Neutrophil (primary cell): ENCODE data around the gene BLCAP.
"Not testable (repeated sequence)": the region's sequence is repeated elsewhere in the genome, so short reads cannot be mapped to it uniquely, and the experiment has no call there.

Experiments used
- H3K27ac ChIP-seq: fragments of 200-600 bp; sonication (generic); 2 replicates; pipeline ENCODE4 v1.5.1; 2016; ENCODE audit warnings: mild to moderate bottlenecking, moderate library complexity
- H3K27me3 ChIP-seq: fragments of 200-600 bp; sonication (generic); 2 replicates; pipeline ENCODE4 v1.6.0; 2016; ENCODE audit warnings: mild to moderate bottlenecking
- H3K36me3 ChIP-seq: fragments of 200-600 bp; sonication (generic); 2 replicates; pipeline ENCODE4 v1.5.1; 2017
- H3K4me1 ChIP-seq, 2 experiments: fragments of 200-600 bp in 1 of 2; sonication (generic) in 1 of 2; 1 replicate in 1 of 2; 2 replicates in 1 of 2; pipeline versions ENCODE4 v1.5.1 to v1.6.1; 2013 to 2016; ENCODE audit warnings: low read depth in 1 of 2, low read length in 1 of 2, mild to moderate bottlenecking in 1 of 2, moderate library complexity in 1 of 2; ENCODE audit not compliant: control insufficient read depth in 1 of 2, insufficient read depth in 1 of 2
- H3K4me3 ChIP-seq, 2 experiments: fragments of 200-600 bp in 1 of 2; sonication (generic) in 1 of 2; 1 replicate in 1 of 2; 2 replicates in 1 of 2; pipeline ENCODE4 v1.5.1; 2013 to 2016; ENCODE audit warnings: low read depth in 1 of 2, low read length in 1 of 2, mild to moderate bottlenecking in 1 of 2, moderate library complexity in 1 of 2
- H3K9me3 ChIP-seq: fragments of 200-600 bp; sonication (generic); 2 replicates; pipeline ENCODE4 v1.5.1; 2016
- TF ChIP-seq, protein P1 (sequence below): fragments of 200-600 bp; sonication (generic); IDR thresholded peaks from 2 replicates; pipeline ENCODE4 v1.5.1; 2016; ENCODE audit warnings: antibody characterized with exemption

The BLCAP gene

DNA sequence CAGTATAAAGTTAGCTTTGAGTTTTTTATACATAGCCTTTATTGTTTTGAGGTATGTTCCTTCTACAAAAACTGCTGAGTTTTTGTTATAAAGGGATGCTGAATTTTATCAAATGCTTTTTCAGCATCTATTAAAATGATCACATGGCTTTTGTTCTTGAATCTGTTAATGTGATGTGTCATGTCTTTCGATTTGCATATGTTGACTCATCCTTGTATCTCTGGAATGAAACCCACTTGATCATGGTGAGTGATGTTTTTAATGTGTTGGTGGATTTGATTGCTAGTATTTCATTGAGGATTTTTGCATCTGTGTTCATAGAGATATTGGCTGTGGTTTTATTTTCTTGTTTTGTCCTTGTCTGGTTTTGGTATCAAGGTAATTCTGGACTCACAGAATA is 24.7 kb upstream of the BLCAP start:
- peaks cover 60% of the 10 kb centered on the region for H3K27me3 ChIP-seq
- no peaks in the 10 kb centered on the region for H3K36me3 ChIP-seq
- no peaks in the 10 kb centered on the region for H3K9me3 ChIP-seq
- no peaks in the 10 kb centered on the region for H3K4me1 ChIP-seq
- no peak overlapping the region for H3K4me3 ChIP-seq
- TF ChIP-seq, protein P1, sequence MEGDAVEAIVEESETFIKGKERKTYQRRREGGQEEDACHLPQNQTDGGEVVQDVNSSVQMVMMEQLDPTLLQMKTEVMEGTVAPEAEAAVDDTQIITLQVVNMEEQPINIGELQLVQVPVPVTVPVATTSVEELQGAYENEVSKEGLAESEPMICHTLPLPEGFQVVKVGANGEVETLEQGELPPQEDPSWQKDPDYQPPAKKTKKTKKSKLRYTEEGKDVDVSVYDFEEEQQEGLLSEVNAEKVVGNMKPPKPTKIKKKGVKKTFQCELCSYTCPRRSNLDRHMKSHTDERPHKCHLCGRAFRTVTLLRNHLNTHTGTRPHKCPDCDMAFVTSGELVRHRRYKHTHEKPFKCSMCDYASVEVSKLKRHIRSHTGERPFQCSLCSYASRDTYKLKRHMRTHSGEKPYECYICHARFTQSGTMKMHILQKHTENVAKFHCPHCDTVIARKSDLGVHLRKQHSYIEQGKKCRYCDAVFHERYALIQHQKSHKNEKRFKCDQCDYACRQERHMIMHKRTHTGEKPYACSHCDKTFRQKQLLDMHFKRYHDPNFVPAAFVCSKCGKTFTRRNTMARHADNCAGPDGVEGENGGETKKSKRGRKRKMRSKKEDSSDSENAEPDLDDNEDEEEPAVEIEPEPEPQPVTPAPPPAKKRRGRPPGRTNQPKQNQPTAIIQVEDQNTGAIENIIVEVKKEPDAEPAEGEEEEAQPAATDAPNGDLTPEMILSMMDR: no peak
- no peak overlapping the region for H3K27ac ChIP-seq

DNA sequence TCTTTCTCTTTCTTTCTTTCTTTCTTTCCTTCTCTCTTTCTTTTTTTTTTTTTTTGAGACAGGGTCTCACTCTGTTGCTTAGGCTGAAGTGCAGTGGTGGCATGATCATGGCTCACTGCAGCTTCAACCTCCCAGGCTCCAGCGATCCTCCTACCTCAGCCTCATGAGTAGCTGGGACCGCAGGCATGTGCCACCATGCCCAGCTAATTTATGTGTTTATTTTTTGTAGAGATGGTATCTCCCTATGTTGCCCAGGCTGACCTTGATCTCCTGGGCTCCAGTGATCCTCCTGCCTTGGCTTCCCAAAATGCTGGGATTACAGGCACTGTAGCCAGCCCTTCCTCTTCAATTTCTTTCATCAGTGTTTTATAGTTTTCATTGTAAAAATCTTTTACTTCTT is 24.0 kb upstream of the BLCAP start:
- H3K9me3 ChIP-seq, H3K27ac ChIP-seq, H3K36me3 ChIP-seq, H3K4me1 ChIP-seq, H3K4me3 ChIP-seq: not testable (repeated sequence)
- peaks cover 57% of the 10 kb centered on the region for H3K27me3 ChIP-seq

DNA sequence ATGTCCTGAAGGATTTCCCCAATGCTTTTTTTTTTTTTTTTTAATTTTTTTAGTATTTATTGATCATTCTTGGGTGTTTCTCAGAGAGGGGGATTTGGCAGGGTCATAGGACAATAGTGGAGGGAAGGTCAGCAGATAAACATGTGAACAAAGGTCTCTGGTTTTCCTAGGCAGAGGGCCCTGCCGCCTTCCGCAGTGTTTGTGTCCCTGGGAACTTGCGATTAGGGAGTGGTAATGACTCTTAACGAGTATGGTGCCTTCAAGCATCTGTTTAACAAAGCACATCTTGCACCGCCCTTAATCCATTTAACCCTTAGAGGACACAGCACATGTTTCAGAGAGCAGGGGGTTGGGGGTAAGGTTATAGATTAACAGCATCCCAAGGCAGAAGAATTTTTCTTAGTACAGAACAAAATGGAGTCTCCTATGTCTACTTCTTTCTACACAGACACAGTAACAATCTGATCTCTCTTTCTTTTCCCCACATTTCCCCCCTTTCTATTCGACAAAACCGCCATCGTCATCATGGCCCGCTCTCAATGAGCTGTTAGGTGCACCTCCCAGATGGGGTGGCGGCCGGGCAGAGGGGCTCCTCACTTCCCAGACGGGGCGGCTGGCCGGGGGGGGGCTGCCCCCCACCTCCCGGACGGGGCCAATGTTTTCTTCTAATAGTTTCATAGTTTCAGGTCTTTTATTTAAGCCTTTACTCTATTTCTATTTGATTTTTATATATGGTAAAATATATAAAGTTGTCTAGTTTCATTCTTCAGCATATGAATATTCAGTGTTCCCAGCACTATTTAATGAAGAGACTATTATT is 22.6 kb upstream of the BLCAP start:
- H3K4me1 ChIP-seq, H3K4me3 ChIP-seq, H3K27ac ChIP-seq, H3K36me3 ChIP-seq, H3K9me3 ChIP-seq: not testable (repeated sequence)
- H3K27me3 ChIP-seq: peaks cover 62% of the 10 kb centered on the region

DNA sequence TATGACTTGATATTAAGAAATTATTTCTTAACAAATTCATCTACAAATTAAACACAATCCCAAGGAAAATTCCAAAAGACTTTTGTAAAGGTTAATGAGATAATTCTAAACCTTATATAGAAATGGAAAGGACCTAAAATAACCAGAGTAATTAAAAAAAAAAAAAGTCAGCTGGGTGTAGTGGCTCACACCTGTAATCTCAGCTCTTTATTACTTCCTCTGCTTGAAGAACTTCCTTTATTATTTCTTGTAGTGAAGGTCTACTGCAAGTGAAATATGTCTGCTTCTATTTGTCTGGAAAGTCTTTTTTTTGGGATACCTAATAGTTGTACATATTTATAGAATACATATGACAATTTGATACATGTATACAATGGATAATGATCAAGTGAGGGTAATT is 20.2 kb upstream of the BLCAP start:
- TF ChIP-seq, protein P1: no peak

DNA sequence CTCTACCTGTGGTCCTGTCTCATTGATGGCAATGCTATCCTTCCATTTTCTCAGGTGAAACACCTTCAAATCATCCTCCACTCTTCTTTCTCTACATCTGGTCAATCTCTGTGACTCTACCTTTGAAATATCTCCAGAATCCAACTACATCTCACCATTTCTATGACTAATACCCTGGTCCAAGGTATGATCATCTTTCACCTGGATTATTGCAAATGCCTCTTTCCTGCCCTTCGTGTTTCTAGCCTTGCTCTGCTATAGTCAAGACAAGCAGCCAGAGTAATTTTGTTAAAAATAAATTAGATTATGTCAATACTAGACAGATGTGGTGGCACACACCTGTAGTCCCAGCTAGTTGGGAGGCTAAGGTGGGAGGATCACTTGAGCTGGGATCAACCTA is 17.8 kb upstream of the BLCAP start:
- Histone ChIP-seq H3K27me3 (peaks cover 50% of the 10 kb centered on the region), H3K36me3 (no peaks in the 10 kb centered on the region), H3K4me3 (no peak overlapping the region), H3K9me3 (no peaks in the 10 kb centered on the region), H3K4me1 (no peaks in the 10 kb centered on the region), H3K27ac (no peak overlapping the region)
- TF ChIP-seq, protein P1: no peak

More for the DNA sequence above, 20.2 kb upstream of the BLCAP start:
- Histone ChIP-seq H3K4me3 (no peak overlapping the region), H3K9me3 (no peaks in the 10 kb centered on the region), H3K4me1 (no peaks in the 10 kb centered on the region), H3K27me3 (peaks cover 68% of the 10 kb centered on the region), H3K36me3 (no peaks in the 10 kb centered on the region), H3K27ac (no peak overlapping the region)

DNA sequence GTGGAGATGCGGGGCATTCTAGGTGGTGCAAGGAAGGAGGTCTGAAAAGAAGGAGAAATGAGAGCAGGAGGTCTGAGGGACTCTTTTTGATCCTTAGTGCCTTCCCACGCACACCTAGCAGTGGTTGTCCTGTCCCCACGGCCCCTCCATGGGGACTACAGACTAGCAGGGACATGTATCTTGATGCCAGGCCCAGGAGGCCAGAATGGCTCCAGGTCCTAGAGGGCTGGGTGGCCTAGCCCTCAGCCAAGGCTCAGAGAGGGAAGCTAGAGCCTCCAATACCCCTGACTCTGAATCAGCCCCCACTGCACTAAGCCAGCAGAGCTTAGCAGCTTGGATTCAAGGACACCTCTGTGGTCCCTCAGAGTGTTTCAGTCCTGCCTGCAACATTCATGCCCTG is 16.7 kb upstream of the BLCAP start:
- no peak overlapping the region for H3K27ac ChIP-seq
- TF ChIP-seq, protein P1: no peak

More for the DNA sequence above, 16.7 kb upstream of the BLCAP start:
- Histone ChIP-seq H3K36me3 (no peaks in the 10 kb centered on the region), H3K27me3 (peaks cover 48% of the 10 kb centered on the region), H3K9me3 (no peaks in the 10 kb centered on the region), H3K4me3 (no peak overlapping the region), H3K4me1 (no peaks in the 10 kb centered on the region)
